CD4-positive, alpha-beta T cell treated with Interleukin-15 for 4 hours (primary cell): ENCODE data around the gene CRADD.
"Not testable (repeated sequence)": the region's sequence is repeated elsewhere in the genome, so short reads cannot be mapped to it uniquely, and the experiment has no call there.

ENCODE experiments used
- DNase-seq: peaks from one replicate; pipeline ENCODE4 v3.0.0-alpha.2; 2020; ENCODE audit warnings: low spot score

The CRADD gene

DNA sequence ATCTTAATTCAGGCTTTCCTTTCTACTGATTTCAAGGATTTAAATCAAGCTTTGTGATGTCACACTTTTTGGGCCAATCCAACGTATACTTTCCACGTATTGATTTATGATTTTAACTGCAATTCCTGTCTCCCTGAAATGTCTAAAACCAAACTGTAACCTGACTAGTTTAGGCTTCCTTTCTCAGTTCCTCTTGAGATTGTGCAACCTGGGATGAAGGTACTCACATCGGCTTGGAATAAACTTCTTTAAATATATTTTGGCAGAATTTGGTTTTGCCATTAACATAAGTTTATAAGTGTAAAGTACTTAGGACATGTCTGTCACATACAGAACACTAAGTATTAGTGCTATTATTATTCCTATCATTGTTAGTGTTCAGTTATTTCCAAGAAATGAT is 224.6 kb downstream of the CRADD start:
- DNase-seq: no peak

- DNase-seq: no peak
Measured at GRCh38 chr12:93902192-93902591, 225.0 kb downstream of the CRADD start.

- no peak for DNase-seq
Measured at GRCh38 chr12:93902736-93903562, 225.8 kb downstream of the CRADD start.

DNA sequence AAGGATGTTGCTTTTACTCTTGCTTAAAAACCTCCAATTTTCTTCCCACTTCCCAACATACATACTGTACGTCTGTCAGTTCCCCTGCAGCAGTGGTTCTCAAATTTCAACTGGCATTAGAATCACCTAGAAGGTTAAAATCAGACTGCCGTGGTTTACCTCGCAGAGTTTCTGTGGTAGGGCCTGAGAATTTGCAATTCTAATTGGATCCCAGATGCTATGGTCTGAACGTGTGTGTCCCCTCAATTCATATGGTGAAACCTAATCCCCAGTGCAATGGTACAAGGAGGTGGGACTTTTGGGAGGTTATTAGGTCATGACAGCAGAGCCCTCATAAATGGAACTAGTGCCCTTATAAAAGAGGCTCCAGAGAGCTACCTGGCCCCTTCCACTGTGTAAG is 226.9 kb downstream of the CRADD start:
- no peak for DNase-seq

GRCh38 chr12:93908264-93908663 is 231.1 kb downstream of the CRADD start:
- no peak for DNase-seq

DNA sequence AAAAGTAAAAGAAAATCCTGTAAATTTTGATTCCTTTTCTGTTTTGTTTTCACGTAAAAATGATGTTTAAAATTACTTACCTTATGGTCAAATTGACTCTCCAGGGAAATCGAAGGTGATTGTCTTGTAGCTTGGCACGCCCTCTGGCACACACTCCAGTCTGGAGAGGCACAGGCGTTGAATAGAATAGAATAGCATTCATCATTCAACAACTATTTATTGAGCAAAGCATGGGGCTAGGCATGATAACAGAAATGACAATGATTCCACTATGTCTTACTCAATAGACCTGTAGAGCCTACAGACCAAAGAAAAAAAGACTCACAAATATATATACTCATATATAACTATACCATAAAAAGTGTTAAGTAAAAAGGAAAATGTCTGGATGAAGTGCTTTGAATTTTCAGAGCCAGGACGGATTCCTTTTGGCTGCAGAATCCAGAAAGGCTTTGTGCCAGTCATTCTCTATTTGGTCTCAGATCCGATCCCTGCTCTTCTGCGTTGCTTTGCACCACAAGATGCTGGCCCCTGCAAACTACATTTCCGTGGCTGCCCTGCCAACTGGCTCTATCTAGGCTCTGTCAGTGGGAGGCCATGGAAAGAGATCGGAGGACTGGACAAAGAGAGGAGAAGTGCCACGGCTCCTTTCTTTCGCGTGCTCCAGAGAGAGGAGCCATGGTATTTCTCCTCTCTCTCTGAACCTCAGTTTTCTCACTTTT is 231.8 kb downstream of the CRADD start:
- DNase-seq: no peak

DNA sequence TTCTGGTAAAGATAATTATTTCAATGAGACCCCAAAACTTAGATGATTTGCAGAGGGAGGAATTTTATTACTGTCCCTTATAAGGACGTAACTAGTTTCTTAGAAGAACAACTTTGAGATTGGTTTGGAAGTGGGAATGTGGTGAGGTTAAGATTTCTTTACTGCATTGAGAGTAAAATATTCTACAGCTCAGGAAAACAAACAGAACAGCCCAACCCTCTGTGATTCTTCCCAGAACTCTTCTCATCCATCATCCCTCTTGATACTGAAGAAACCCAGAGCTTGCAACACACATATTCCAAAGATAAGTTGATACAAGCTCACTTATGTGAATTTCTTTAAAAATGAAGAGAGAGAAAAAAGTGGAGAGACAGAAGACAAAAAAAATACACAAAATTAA is 234.2 kb downstream of the CRADD start:
- no peak for DNase-seq

GRCh38 chr12:93912086-93912733 is 235.0 kb downstream of the CRADD start:
- no peak for DNase-seq

GRCh38 chr12:93913845-93914244 is 236.7 kb downstream of the CRADD start:
- DNase-seq: no peak

DNA sequence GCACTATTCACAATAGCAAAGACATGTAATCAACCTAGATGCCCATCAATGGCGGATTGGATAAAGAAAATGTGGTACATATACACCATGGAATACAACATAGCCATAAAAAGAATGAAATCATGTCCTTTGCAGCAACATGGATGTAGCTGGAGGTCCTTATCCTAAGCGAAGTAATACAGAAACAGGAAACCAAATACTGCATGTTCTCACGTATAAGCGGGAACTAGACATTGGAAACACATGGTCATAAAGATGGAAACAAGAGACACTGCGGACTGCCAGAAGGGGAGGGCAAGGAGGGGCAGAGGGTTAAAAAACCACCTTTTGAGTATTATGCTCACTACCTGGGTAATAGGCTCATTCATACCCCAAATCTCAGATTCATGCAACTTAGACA is 237.1 kb downstream of the CRADD start:
- no peak for DNase-seq

GRCh38 chr12:93915411-93915810 is 238.2 kb downstream of the CRADD start:
- no peak for DNase-seq

- no peak for DNase-seq
Measured at GRCh38 chr12:93916402-93916801, 239.2 kb downstream of the CRADD start.

GRCh38 chr12:93918262-93918661 is 241.1 kb downstream of the CRADD start:
- no peak for DNase-seq

GRCh38 chr12:93918900-93919299 is 241.7 kb downstream of the CRADD start:
- no peak for DNase-seq

- DNase-seq: no peak
Measured at GRCh38 chr12:93921521-93921920, 244.3 kb downstream of the CRADD start.

GRCh38 chr12:93922583-93923006 is 245.4 kb downstream of the CRADD start:
- DNase-seq: no peak

- no peak for DNase-seq
Measured at GRCh38 chr12:93924367-93924766, 247.2 kb downstream of the CRADD start.

- DNase-seq: no peak
Measured at GRCh38 chr12:93925585-93926205, 248.5 kb downstream of the CRADD start.

- no peak for DNase-seq
Measured at GRCh38 chr12:93926237-93926636, 249.1 kb downstream of the CRADD start.

- DNase-seq: not testable (repeated sequence)
Measured at GRCh38 chr12:93929081-93929480, 251.9 kb downstream of the CRADD start.

DNA sequence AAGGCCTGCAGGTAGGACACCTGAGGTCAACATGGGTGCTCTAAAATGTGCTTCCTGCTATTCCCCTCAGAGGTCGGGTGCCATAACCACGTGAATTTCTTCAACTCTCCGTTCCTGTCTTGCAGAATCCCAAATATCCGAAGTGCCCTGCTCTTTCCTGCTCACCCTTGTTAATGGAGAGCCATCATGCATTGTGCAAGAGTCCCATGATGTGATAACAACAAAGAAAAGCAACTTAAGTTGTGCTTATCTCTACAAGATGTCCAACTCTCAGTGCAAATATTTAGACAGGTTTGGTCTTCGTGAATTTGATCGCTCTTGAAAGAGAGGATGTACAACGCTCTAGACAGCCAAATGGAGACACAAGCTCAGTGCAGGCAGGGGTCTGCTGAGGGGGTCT is 260.6 kb downstream of the CRADD start:
- DNase-seq: no peak

GRCh38 chr12:93938317-93938716 is 261.1 kb downstream of the CRADD start:
- DNase-seq: no peak

DNA sequence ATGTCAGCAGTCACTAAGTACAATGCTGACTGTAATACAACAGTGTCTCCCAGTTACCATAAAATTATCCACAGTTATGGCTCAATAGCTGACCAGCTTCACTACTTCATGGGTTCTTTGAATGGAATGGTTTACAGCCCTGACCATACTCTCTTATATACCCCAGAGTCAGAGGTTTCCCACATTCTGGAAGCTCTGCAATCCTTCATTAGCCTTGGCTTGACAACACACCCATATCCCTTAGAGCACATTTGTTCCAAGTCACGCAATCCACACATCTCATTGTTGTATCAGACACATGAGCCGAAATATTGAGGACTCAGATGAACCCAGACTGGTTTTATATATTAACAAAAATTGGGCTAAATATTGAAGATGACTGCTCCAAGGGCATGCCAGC is 261.8 kb downstream of the CRADD start:
- no peak for DNase-seq
